HT-29 (cell line): Measurements from ENCODE around the gene CLIP2. TPM values are rescaled to one million over a fixed set of nuclear protein-coding genes. Genes with fewer than 3 reads are reported as not detected.
"Not testable (repeated sequence)": the region's sequence is repeated elsewhere in the genome, so short reads cannot be mapped to it uniquely, and the experiment has no call there.

Experiments used
- DNase-seq: peaks from one replicate; pipeline ENCODE4 v3.0.0-alpha.2; 2015; ENCODE audit warnings: low spot score
- total RNA-seq: library from RNA; depleted of rRNA; stranded (reverse); fragments of >200 nt; shearing (Covaris generic); gene quantifications from 2 replicates; pipeline ENCODE4 v1.2.3, GENCODE V29; 2014

Gene CLIP2
- total RNA-seq, 1 experiment from 2014 or later = 13.5 TPM

GRCh38 chr7:74403521-74404387 lies 114.5 kb downstream of the CLIP2 start:
- no peak for DNase-seq

DNA sequence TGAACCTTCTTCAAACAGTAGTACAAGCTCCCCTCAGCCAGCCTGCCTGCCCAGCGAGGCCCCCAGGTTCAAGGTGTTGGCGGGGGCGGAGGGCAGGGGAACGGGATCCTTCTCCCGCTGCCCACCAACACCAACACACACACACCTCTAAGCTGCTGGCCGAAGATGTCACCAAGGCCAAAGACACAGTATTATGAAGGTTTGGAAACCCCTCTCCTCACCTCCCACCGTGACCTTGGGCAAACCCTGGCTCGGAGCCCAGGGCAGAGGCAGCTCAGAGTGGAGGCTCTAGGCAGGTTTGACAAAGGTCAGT lies 115.1 kb downstream of the CLIP2 start:
- no peak for DNase-seq

DNA sequence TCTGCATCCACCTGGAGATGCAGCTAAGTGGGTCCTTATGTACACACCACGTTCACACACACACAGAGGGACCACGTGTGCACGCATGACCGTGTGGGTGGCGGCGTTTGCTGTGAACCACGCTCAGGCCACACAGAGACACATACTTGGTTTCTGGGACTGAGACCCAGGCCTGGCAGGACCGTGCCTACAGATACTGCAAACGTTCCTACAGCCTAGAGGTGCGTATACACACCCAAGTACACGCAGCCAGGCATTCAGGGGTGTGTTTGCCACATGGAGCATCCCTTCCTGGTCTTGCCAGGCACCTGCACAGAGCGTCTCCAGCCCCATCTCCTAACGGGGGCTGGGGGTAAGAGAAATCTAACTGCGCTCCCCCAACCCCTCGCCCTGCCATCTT lies 115.5 kb downstream of the CLIP2 start:
- no peak for DNase-seq

DNA sequence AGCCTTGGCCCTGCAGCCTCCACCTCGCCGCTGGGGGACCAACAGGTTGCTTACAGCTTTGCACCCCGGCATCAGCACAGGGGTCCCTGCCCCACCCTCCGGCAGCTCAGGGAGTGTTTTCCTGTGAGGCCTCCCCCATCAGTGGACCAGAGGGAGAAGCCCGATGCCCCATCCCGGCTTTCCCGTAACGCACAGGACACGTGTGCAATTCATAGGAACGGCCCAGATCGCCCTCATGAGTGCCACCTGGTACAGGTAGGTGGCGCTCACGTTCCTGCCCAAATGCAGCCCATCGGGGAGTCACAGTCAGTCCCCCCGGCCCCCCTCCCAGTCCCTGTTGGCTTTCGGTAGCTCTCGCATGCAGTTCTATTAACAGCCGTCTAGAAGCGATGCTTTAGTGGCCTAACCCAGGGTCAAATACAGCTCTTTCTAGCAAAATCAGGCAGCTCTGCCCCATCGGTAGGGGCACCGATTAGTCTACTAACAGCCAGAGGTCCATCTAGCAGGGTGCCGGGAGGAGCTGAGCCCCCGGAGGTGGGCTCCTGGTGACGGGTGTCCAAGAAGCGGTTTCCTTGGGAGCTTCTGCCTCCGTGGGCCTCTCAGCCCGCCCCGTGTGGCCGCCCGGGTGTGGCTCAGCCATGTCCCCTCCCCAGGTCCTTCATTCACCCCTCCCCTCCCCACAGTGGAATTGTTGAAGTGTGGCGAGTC lies 116.1 kb downstream of the CLIP2 start:
- DNase-seq = peak; percentile 62

GRCh38 chr7:74405899-74406512 lies 116.8 kb downstream of the CLIP2 start:
- DNase-seq = no peak

DNA sequence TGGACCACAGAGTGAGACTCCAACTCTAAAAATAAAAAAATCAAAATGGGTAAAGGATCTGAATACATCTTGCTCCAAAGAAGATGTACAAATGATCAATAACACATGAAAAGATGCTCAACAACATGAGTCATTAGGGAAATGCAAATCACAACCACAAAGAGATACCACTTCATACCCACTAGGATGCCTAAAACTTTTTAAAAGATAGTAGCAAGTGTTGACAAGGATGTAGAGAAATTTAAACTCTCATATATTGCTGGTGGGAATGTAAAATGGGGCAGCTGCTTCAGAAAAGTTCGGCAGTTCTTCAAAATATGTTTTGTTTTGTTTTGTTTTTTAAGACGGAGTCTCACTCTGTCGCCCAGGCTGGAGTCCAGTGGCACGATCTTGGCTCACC lies 118.8 kb downstream of the CLIP2 start:
- DNase-seq = no peak

DNA sequence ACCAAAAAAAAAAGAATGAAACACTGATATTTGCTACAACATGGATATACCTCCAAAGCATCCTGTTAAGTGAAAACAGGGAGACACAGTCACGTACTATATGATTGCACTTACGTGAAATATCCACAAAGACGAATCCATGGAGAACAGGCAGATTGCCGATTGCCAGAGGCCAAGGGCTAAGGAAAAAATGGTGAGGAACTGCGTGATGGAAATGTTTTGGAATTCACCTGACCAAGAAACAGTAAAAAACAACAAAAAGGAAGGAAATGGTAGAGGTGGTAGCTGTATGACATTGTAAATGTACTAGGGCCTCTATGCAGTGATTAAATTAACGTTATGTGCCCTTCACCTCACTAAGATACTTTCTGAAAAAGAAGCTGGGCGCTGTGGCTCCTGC lies 120.4 kb downstream of the CLIP2 start:
- DNase-seq = no peak

DNA sequence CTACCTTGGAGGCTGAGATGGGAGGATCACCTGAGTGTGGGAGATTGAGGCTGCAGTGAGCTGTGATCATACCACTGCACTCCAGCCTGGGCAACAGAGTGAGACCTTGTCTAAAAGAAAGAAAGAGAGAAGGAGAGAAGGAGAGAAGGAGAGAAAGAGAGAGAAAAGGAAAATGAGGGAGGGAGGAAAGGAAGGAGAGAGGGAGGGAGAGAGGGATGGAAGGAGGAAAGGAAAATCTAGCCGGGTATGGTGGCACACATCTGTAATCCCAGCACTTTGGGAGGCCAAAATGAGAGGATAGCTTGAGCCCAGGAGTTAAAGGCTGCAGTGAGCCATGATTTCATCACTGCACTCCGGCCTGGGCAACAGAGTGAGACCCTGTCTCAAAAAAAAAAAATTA lies 121.6 kb downstream of the CLIP2 start:
- no peak for DNase-seq

DNA sequence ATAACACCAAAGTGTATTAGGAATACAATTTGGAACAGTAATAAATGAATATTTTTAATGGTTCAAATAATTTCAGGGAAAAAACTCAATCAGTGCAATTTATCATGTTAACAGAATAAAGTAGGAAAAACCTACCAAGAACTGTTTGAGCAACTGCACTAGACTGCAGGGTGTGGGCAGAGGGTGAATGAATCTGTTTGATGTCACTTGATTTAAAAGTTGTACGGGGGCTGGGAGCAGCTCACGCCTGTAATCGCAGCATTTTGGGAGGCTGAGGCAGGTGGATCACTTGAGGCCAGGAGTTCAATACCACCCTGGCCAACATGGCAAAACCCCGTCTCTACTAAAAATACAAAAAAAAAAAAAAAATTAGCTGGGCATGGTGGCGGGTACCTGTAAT lies 122.4 kb downstream of the CLIP2 start:
- DNase-seq = not testable (repeated sequence)

GRCh38 chr7:74412056-74412455 lies 122.8 kb downstream of the CLIP2 start:
- DNase-seq = no peak

GRCh38 chr7:74412603-74413002 lies 123.4 kb downstream of the CLIP2 start:
- DNase-seq = no peak

GRCh38 chr7:74414595-74415333 lies 125.6 kb downstream of the CLIP2 start:
- DNase-seq = not testable (repeated sequence)

GRCh38 chr7:74417419-74417971 lies 128.3 kb downstream of the CLIP2 start:
- peak; percentile 94 for DNase-seq

DNA sequence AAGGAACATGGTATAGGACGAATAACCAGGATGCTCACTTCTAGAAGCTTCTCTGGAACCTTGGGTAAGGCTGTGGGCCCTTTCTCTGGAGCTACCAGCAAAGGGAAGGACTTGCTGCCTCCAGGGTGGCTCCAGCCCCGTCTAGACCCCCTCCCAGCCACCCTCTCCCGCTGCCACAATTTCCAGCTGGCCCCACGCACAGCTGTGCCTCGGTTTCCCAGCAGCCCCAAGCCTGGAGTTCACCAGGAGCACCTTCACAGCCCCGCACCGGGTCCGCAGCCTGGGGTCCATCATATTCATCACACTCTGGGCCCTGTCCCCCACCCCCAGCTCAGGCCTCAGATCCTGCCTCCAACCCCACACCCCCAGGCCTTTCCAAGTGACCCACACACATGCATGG lies 128.9 kb downstream of the CLIP2 start:
- no peak for DNase-seq

DNA sequence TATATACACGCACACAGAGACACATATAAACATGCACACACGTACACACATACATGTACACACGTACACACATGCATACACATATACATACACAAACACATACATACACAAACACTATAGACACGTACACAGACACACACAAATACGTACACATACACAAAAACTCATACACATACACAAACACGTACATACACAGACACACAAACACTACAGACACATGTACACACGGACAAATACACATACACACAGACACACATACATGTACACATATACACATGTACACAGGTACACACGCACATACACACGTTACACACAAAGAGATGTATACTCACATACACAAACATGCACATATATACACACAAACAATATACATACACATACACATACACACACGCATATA lies 129.3 kb downstream of the CLIP2 start:
- DNase-seq = no peak

GRCh38 chr7:74419232-74419631 lies 130.0 kb downstream of the CLIP2 start:
- not testable (repeated sequence) for DNase-seq

DNA sequence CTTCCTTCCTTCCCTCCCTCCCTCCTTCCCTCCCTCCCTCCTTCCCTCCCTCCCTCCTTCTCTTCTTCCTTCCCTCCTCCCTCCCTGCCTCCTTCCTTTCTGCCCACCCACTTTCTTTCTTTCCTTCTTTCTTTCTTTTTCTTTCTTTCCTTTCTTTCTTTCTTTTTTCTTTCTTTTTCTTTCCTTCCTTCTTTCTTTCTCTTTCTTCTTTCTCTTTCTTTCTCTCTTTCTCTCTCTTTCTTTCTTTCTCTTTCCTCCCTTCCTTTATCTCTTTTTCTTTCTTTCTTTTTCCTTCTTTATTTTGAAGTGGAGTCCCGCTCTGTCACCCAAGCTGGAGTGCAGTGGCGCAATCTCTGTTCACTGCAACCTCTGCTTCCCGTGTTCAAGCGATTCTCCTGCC lies 130.8 kb downstream of the CLIP2 start:
- DNase-seq = no peak

- no peak for DNase-seq
Observed at GRCh38 chr7:74424291-74424880, 135.2 kb downstream of the CLIP2 start.

DNA sequence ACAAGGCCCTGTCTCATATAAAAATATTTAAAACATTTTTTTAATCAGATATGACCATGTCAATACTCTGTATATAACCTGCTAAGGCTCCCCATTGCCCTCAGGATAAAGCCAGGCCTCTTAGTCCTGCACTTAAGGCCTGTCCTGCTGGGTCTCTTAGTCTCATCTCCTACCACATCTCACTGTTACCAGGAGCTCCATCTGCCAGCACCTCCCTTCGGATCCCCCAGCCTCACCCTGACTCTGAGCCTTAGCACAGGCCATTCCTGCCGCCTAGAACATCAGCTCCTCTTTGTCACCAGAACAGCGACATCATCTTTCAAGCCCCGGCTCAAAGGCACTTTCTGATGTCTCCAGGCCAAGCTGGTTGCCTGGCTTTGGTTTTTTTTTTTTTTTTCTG lies 138.8 kb downstream of the CLIP2 start:
- DNase-seq = no peak

GRCh38 chr7:74429153-74429747 lies 140.0 kb downstream of the CLIP2 start:
- DNase-seq = no peak

DNA sequence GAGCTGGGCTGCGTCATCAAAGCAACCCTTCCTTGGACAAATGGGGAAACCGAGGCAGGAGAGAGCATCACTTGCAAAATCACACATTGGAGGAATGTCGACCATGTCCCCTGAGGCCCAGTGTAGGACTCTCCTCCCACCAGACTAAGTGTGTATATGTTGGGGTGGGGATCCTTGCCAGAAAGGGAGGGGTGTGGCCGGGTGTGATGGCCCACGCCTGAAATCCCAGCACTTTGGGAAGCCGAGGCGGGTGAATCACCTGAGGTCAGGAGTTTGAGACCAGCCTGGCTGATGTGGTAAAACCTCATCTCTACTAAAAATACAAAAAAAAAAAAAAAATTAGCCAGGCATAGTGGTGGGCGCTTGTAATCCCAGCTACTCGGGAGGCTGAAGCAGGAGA lies 141.2 kb downstream of the CLIP2 start:
- DNase-seq = not testable (repeated sequence)
